Sciatic nerve (tissue), 2 donors: Measurements from ENCODE around the gene VWC2L. TPM values are rescaled to one million over a fixed set of nuclear protein-coding genes. Genes with fewer than 3 reads are reported as not detected.

Experiments
- ATAC-seq: fragments of 200-7000 bp; cut with Tn5 transposase; one replicate; pipeline ENCODE4 v1.9.1; 2020; ENCODE audit warnings: mild to moderate bottlenecking, moderate library complexity
- DNase-seq: peaks from one replicate; pipeline ENCODE4 v3.0.0-alpha.2; 2020; ENCODE audit warnings: low spot score
- intact Hi-C: fragments of 100-400 bp; cut with DNase I; formaldehyde crosslinking; loops from one replicate; pipeline ENCODE4 v1.14.2; 2022
- total RNA-seq: library from RNA; stranded (reverse); fragmentation: NEBNext Ultra II Directional; extraction: Animal tissue kit (Norgen Biotek cat#: 25700); gene quantifications from one replicate; pipeline ENCODE4 v1.2.1, GENCODE V29; 2021
- donor health status: DM: no; HTN: no; CAD: no.
- donor health status: DM: no; HTN: no; CAD: no.

The VWC2L gene
- total RNA-seq, 1 donor from 2014 or later, result not detected

DNA sequence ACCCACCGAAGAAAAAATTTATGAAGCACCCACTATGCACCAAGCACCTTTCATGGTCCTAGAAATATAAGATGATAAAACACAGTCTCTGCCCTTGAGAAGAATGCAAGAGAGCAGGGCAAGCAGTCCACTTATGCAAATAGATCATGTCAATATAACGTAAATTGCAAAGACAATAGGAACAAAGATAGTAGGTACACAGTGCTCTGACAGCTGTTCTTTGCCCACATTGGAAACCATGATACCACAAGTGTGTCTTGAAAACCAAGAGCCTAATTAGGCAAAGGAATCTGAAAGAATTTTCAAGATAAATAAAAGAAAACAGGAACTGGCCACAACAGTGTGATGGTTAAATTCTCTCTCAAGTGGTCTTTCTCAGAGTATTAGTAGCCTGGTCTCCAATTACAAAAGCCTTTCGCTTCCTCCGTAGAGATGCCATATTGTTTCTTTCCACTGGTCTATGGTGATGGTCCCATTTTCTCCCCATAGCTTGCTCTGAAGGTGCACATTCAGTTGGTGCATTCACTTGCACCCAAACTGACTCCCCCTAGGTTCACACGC is 108.5 kb downstream of the VWC2L start:
- ATAC-seq (no peak), DNase-seq (no peak)
- intact Hi-C loops, result no loop called here

DNA sequence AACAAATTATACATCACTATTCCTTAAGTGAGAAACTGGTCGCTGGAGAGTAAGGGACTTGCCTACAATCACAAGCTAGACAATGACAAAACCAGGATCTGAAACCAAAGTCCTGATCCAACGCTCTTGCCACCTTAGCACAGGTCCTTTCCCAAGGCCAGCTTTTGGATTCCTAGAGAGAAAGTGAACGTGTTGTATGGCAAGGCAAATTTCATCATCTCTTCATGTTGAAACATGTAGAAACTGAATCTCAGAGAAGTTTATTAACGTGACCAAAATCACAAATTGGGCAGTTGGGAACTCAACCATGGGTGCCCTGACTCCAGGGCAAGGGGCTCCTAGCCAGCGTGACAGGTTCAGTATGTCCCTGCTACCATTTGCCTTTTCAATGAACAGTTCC is 118.2 kb downstream of the VWC2L start:
- no peak for DNase-seq
- ATAC-seq, result no peak
- intact Hi-C loops, result no loop called here

DNA sequence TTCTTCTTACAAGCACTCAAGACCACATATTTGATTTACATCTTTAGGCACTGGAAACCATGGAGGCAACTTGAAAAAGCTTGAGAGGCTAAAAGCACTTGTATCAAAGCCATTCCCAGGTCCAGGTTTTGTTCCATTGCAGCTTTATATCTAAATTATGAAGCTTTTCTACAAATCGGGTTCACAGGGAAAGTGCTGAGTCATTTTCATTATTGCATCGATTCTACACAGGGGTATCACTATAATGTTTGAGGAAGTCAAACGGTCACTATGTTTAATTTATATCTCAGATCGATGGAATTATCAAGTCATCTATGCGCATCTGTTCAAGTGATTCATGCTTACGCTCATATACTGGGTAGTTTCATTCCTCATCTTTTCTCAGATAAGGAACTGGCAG is 118.7 kb downstream of the VWC2L start:
- no peak for ATAC-seq
- DNase-seq, result no peak
- intact Hi-C loops, result no loop called here

DNA sequence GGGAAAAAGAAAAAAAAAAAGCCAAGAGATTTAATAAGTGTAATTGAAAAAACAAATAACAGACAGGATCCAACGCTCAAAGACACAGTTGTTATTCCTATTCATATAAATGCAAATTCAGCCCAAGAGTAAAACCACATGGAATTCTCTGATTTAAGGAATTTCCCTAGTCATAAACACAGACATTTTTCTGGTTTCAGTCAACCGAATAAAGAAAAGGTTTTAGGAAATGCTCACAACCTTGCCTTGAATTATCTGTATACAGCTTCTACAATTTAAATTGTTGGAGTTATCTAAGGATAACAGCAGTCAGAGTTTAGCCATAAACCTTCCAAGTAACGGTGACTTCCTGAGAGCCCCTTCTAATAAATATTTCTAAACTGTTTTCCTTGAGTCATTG is 122.7 kb downstream of the VWC2L start:
- DNase-seq (no peak), ATAC-seq (no peak)
- intact Hi-C loops, result no loop called here

DNA sequence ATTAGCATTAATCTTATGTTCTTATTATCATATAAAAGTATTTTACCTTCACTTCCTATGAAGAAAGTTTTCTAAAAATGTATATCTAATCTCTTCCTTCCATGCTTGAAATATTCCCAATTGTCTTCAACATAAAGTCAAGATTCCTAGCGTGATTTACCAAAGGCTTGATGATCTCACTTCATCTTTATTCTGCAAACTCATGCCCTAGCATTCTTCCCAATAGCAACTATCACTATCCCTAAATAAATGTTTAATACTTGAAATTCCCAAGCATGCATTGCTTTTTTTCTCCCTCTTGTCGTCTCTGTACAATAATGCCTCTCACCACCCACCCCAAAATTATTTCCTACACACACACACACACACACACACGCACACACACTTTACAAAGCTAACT is 125.8 kb downstream of the VWC2L start:
- ATAC-seq (no peak), DNase-seq (no peak)
- intact Hi-C loops, result no loop called here

DNA sequence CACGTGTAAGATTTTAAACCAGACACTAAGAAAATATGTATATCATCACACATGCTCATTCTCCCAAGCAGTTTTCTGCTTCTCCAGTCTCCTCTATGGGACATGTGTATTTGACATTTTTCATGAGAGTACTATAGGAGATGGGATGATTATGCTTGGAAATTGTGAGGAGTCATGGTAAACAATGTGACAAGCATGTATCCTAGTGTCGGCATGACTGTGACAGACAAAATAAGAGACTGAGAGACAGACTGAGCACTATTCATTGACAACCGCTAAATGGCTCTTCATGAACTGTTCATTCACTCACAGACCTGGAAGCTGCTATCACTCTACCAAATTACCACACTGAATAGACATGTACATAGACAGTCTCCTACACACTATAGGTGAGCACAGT is 127.1 kb downstream of the VWC2L start:
- intact Hi-C loops, result no loop called here
- ATAC-seq (no peak), DNase-seq (no peak)

DNA sequence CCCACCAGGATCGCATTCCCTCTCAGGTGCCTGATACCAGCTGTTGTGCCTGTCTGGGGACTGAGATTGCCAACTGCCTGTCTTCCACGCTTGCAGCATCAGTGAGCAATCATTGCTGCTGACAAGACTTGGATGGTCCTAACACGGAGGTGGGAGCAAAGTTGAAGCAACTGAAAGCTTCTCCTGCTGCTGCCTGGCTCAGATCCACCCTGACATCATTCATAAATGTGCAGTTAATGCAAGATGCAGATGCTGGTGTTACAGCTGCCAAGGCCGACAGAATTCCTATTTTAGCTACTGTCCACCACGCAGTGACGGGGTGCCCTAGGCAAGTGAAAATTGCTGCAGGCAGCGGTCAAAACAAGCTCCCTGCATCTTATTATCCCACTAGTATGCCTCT is 131.4 kb downstream of the VWC2L start:
- intact Hi-C loops, result no loop called here
- ATAC-seq (no peak), DNase-seq (no peak)

DNA sequence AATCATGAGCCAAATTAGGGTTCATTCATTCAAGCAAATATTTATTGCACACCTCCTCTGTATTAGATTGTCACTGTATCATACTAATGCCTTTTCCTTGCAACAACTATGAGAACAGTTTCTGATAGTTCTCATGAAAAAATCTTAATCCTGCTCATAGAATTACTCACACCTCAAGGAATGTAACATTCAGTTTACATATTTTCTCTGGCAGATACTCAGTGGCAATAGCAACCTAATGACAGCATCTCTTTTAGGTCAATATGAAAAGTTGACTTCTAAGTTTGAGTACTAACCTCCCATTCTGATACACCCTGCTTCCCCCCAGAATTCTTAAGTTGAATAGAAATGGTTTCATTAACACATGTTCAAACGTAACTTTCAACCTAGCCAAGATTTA is 132.0 kb downstream of the VWC2L start:
- intact Hi-C loops, result no loop called here
- DNase-seq, result no peak
- ATAC-seq, result no peak

DNA sequence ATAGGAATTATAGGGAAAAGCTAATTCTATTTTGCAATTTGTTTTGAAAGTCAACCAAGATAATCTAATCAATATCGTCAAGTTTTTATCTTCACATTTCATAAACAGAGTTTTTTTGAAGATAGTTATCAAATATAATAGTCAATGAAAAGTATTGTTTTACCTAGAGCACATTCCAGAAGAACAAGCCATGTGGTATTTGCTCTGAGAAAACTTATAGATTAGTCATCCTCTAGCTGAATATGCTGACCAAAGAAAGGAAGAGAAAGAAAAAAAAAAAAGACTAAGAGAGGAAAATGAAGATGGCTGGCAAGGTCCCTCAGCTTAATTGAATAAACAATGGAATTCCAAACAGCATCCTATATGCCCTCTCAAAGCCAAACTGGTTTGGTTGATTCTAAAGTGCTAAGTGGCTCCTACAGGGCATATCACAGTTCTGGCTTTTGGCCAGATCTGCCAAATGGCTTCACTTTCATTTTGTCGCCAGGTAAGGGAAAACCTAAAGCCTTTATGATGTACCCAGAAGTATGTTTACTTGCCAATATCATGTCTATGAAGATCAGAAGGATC is 132.6 kb downstream of the VWC2L start:
- intact Hi-C loops, result no loop called here
- ATAC-seq, result no peak

DNA sequence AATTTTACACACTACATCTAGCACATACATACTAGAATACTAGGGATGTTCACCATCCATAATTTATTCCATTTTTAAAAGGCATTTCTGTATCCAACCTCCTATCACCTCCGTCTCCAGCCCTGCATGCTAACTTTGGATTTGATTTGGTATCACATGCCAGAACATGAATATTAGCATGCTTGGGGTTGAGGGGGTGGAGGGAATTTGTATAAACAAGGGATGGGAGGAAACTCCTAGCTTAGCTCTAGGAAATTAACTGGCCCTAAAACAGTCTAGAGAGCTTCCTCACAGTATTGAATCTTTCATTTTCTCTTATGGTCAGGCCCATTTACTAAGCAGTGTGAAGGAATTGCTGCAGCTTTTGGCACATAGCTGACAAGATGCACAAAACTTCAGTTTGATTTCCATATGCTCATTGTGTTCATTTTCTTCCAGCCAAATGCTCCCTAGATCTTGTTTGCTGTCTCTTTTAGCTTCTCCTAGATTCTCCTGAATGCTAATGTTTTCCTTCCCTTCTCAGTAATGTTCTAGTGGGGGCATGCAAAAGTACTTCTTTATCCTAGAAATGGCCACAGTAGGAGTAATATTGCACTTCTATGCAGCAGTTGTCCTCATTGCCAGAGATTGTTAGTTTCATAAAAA is 135.2 kb downstream of the VWC2L start:
- no peak for ATAC-seq

More for the DNA sequence above, 132.6 kb downstream of the VWC2L start:
- DNase-seq, result no peak

DNA sequence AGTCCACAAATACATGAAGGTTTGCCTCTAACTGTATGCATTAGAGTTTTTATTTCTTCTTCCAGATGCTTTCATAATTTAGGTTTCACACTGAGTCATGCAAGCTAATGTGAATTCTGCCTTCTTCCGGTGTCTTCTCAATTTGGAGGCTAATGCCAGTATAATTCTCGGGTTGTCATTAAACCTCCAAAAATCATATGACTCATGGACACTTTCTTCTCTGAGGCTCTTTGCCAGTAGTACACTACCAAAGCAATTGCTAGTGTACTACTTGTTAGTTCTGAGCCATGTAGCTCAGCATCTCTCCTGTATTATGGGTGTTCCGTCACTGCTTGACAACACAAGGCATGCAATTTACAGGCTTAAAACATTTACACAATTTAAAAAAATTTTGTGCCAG is 137.1 kb downstream of the VWC2L start:
- intact Hi-C loops, result no loop called here
- ATAC-seq, result no peak
- no peak for DNase-seq

More for the DNA sequence above, 135.2 kb downstream of the VWC2L start:
- intact Hi-C loops, result no loop called here
- DNase-seq, result no peak

DNA sequence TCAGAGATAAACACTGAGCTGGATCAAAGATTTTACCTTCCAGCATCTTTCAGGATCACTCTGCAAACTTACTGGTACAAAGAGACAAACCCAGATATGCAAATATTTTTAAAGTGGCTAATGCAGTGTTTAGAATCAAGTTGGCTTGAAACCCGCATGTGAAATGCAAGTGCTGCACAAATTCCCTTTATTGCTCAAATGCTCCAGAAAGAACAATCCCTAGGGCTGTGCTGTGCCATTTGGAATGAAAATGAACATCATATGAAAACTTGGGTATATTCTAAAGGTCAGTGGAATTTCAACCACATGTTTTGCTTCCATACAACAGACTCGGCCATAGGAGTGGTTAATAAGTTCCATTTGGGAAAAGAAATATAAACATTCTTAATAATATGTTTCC is 139.1 kb downstream of the VWC2L start:
- intact Hi-C loops, result no loop called here
- no peak for ATAC-seq

DNA sequence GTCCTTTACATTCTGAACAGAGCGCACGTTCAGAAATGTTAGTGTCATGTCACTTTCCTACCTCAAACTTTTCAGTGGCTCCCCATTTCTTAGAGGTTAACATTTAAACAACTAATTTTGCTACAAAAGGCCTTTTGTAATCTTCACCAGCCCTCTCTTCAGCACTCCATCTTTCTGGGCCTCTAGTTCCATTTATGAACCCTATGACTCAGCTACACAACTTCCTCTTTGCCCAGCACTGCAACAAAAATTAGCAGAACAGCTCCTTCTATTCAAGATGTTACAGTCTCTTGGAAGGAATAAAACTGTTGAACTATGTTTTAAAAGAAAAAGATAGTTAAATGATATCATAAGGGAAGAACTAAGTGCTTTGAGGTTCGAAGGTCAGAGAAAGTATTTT is 139.9 kb downstream of the VWC2L start:
- DNase-seq (no peak), ATAC-seq (no peak)
- intact Hi-C loops, result no loop called here

More for the DNA sequence above, 139.1 kb downstream of the VWC2L start:
- DNase-seq, result no peak

DNA sequence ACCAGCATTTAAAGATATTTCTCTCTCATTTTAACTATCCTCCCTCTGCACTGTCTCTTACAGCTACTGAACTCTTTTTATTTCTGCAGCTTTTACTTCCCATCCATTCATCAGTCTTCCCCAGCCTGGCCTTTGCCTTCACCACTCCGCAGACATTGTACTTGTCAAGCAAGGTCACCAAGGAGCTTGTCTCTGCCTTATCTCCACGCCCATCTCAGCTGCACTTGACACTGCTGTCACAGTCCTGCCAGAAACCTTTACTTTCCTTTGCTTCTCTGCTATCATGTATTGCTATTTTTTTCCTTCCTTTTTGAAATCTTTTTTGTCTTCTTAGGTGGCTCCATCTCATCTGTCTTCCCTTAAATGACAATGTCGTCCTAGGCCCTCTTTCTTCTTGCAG is 147.0 kb downstream of the VWC2L start:
- intact Hi-C loops, result no loop called here
- ATAC-seq (no peak), DNase-seq (no peak)

DNA sequence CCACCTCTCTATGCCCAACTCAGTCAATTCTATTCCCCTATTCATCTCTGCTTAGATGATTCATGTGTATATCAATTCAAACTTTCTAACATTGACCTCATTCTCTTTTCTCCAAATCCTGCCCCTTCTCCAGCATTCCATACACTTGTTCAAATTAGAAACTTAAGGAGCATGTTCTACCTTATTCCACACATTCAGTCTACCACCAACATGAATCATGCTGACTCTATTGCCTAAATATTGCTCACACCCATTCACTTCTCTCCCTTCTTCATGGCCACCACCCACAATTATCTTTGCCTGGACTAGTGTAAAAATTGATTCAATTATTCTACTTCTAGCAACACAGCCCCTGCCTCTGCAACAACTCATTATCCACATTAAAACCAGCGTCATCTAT is 147.5 kb downstream of the VWC2L start:
- DNase-seq, result no peak
- intact Hi-C loops, result no loop called here
- no peak for ATAC-seq

DNA sequence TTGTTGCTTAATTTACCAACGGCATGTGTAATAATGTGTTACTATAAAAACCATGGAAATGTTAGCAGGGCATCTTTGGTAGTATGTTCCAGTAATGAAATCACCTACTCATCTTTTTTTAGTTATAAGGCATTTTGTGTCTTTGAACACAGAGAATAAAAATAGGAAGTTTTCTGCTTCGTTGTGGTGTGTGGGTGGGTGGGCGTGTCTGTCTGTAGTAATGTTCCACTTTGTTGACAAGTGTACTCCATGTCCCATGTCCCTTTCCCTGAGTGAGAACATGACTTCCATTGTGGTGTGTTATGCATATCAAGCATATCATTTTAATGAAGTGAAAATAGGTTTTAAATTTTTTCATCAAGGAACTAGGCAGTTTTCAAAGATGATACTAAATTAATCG is 149.3 kb downstream of the VWC2L start:
- intact Hi-C loops, result no loop called here
- ATAC-seq (no peak), DNase-seq (no peak)

DNA sequence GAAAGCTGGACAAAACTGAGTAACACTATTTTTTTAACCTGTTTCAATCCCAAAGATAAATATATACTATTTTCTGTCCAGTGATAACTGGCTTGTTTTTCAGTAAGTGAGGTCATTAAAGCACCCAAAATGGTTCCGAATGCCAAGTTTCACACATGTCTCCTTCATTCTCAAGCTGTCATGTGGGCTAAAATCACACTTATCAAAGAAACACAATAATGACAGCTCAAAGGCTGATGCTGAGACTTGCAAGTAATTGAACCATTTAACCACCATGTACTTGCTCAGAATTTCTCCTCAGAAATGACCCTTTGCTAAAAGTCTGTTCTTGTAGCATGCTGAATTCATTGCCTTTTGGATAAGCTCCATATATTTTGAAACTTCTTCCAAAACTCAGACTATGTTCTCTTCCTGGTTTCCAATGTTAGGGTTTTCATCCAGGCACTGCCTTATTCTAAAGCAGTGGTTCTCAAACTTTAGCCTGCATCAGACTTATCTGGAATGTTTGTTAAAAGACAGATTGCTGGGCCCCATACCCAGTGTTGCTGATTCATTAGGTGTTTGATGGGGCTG is 149.8 kb downstream of the VWC2L start:
- ATAC-seq, result no peak
- no peak for DNase-seq
- intact Hi-C loops, result no loop called here

DNA sequence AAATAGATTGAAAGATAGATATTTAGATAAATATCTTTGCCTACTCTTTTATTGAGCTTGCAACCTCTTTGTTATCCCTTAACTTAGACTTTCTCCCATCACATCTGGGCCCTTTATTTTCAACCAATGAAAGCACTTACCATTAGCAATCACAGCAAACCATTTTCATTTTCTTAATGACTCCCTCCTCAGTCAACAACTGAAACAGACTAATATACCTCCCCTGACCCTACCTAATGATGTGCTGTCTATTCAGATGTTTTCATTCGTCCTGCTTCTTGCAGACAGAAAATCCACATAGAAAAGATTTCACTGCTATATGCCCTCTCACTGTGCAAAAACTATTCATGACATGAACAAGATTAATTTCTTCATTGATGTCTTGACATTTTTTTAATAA is 154.4 kb downstream of the VWC2L start:
- intact Hi-C loops, result no loop called here
- DNase-seq, result no peak

DNA sequence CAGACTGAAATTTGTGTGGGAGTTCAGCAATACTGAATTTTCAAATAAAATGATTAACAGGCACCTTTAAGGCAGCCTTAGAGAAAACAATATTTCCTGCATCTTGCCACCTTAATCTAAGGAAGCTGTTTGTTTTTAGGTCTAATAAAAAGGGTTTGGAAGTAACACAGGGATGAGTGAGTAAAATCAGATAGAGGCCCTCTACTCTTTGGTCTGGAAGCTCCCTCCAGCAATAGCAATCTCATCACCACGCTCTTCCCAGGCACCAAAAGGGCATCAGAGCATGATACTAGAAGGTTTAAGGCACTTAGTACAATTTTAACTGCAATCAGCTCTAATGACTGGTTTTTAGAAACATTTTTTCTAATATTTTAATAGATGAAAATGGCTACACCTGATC is 155.6 kb downstream of the VWC2L start:
- DNase-seq (no peak), ATAC-seq (no peak)
- intact Hi-C loops, result no loop called here

More for the DNA sequence above, 154.4 kb downstream of the VWC2L start:
- no peak for ATAC-seq

DNA sequence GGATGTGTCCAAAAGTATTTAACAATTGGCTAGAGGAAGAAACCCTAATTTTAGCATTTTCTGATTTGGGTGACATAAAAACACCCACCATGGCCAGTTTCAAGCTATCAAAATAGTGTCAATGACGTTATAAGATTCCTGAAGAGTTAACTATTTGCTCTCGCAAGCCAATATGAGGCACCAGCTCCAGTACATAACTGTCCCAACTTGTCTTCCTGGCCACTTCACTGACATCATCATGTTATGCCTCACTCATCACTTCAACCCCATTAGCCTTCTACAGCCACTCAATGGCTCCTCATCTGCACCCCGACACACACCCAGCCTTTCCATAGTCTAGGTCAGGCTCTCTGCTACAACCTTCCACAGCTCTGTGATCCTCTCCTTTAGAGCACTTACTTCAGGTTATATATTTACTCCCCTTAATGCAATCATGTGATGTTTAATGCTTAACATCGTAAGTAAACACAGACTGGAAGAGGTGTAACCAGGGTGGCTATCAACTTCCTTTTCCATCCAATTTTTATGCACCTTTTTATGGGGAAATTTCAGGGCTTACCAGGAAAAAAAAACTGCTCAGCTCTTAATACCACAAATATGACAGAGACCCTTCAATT is 158.7 kb downstream of the VWC2L start:
- no peak for DNase-seq
- intact Hi-C loops, result no loop called here
- ATAC-seq, result no peak
